Liver (tissue), 9 donors: Measurements from ENCODE around the gene CASTOR1. TPM values are rescaled to one million over a fixed set of nuclear protein-coding genes. Genes with fewer than 3 reads are reported as not detected.

ENCODE experiments used
- DNase-seq: peaks from one replicate; pipeline ENCODE4 v3.0.0-alpha.2; 2017; ENCODE audit warnings: low spot score
- H3K27ac ChIP-seq, 2 donors: one replicate each; pipeline ENCODE4 v1.7.0; 2013; ENCODE audit warnings: inconsistent platforms in 2 of 2, low read length in 2 of 2, control low read depth in 1 of 2, low read depth in 1 of 2, mild to moderate bottlenecking in 1 of 2
- H3K27me3 ChIP-seq, 4 donors: one replicate each; pipeline versions ENCODE4 v1.6.1 to v1.7.0; 2013; ENCODE audit warnings: low read length in 3 of 4, inconsistent platforms in 1 of 4, mild to moderate bottlenecking in 1 of 4, moderate library complexity in 1 of 4; ENCODE audit not compliant: control insufficient read depth in 4 of 4, insufficient read depth in 4 of 4
- H3K36me3 ChIP-seq, 4 donors: one replicate each; pipeline versions ENCODE4 v1.6.1 to v1.7.0; 2013; ENCODE audit warnings: low read length in 3 of 4, mild to moderate bottlenecking in 3 of 4, low read depth in 1 of 4, moderate library complexity in 1 of 4; ENCODE audit not compliant: control insufficient read depth in 4 of 4, insufficient read depth in 3 of 4
- H3K4me1 ChIP-seq, 4 donors: one replicate each; pipeline versions ENCODE4 v1.6.1 to v1.7.0; 2013; ENCODE audit warnings: low read length in 3 of 4, mild to moderate bottlenecking in 3 of 4, moderate library complexity in 1 of 4; ENCODE audit not compliant: control insufficient read depth in 4 of 4, insufficient read depth in 4 of 4
- H3K4me3 ChIP-seq, 3 donors: one replicate each; pipeline versions ENCODE4 v1.6.1 to v1.7.0; 2013; ENCODE audit warnings: low read length in 3 of 3, control low read depth in 1 of 3, low read depth in 1 of 3, mild to moderate bottlenecking in 1 of 3
- H3K9ac ChIP-seq, 2 donors: one replicate each; pipeline ENCODE4 v1.7.0; 2013; ENCODE audit warnings: low read length in 2 of 2, mild to moderate bottlenecking in 2 of 2, moderate library complexity in 2 of 2, control low read depth in 1 of 2, low read depth in 1 of 2
- H3K9me3 ChIP-seq, 4 donors: one replicate each; pipeline versions ENCODE4 v1.6.1 to v1.7.0; 2013; ENCODE audit warnings: low read length in 3 of 4; ENCODE audit not compliant: control insufficient read depth in 4 of 4
- EGR1 ChIP-seq, 2 donors: IDR thresholded peaks; 2 replicates each; pipeline ENCODE4 v1.6.1; 2016 to 2018; ENCODE audit warnings: antibody characterized with exemption in 2 of 2, low read depth in 2 of 2
- FOXA1 ChIP-seq: IDR thresholded peaks from 2 replicates; pipeline ENCODE4 v1.6.1; 2016; ENCODE audit warnings: antibody characterized with exemption
- FOXA2 ChIP-seq: IDR thresholded peaks from 2 replicates; pipeline ENCODE4 v1.6.1; 2016; ENCODE audit warnings: antibody characterized with exemption
- GABPA ChIP-seq, 2 donors: IDR thresholded peaks in 1 of 2; conservative IDR thresholded peaks in 1 of 2; 2 replicates each; pipeline ENCODE4 v1.6.1; 2016; ENCODE audit warnings: antibody characterized with exemption in 2 of 2, mild to moderate bottlenecking in 1 of 2, moderate library complexity in 1 of 2
- HNF4A ChIP-seq, 2 donors: conservative IDR thresholded peaks; 2 replicates each; pipeline ENCODE4 v1.6.1; 2016; ENCODE audit warnings: antibody characterized with exemption in 2 of 2, mild to moderate bottlenecking in 2 of 2
- HNF4G ChIP-seq: IDR thresholded peaks from 2 replicates; pipeline ENCODE4 v1.6.1; 2016; ENCODE audit warnings: antibody characterized with exemption
- JUND ChIP-seq, 2 donors: IDR thresholded peaks; 2 replicates each; pipeline ENCODE4 v1.6.1; 2016; ENCODE audit warnings: antibody characterized with exemption in 2 of 2
- NR2F2 ChIP-seq: IDR thresholded peaks from 2 replicates; pipeline ENCODE4 v1.6.1; 2016; ENCODE audit warnings: antibody characterized with exemption
- RXRA ChIP-seq, 2 donors: IDR thresholded peaks; 2 replicates each; pipeline ENCODE4 v1.6.1; 2017 to 2018; ENCODE audit warnings: antibody characterized with exemption in 2 of 2, mild to moderate bottlenecking in 1 of 2
- SP1 ChIP-seq: IDR thresholded peaks from 2 replicates; pipeline ENCODE4 v1.6.1; 2018; ENCODE audit warnings: antibody characterized with exemption, mild to moderate bottlenecking
- TAF1 ChIP-seq: conservative IDR thresholded peaks from 2 replicates; pipeline ENCODE4 v1.6.1; 2016; ENCODE audit warnings: antibody characterized with exemption, mild to moderate bottlenecking
- YY1 ChIP-seq: IDR thresholded peaks from 2 replicates; pipeline ENCODE4 v1.6.1; 2016; ENCODE audit warnings: antibody characterized with exemption, mild to moderate bottlenecking
- WGBS: extraction: QIAGEN DNeasy Blood & Tissue Kit; methylation state at CpG from one replicate; pipeline ENCODE4 v1.1.7; 2013; 5-methylcytosine and 5-hydroxymethylcytosine counted together
- polyA plus RNA-seq, 2 donors: library from polyadenylated mRNA; stranded (reverse) in 1 of 2; unstranded in 1 of 2; fragments of 200-250 nt in 1 of 2; fragments of >200 nt in 1 of 2; fragmentation: Nextera tagmentation in 1 of 2; extraction: Ambion mirVana in 1 of 2; gene quantifications; one replicate each; pipeline versions ENCODE4 v1.2.1 to v1.2.3, GENCODE V29; 2013 to 2015
- total RNA-seq, 2 donors: library from RNA; depleted of rRNA; stranded (reverse); fragments of >200 nt; gene quantifications; one replicate each; pipeline ENCODE4 v1.2.3, GENCODE V29; 2014
- TF ChIP-seq, protein P1 (sequence below): fragments of 150-350 bp; IDR thresholded peaks from 2 replicates; pipeline ENCODE4 v1.5.1; 2017; ENCODE audit warnings: improper control_type of control experiment, low read depth, low read length; ENCODE audit not compliant: missing input control
- TF ChIP-seq, protein P2 (sequence below): IDR thresholded peaks from 2 replicates; pipeline ENCODE4 v1.6.1; 2016; ENCODE audit warnings: antibody characterized with exemption, mild to moderate bottlenecking
- TF ChIP-seq, protein P3 (sequence below): IDR thresholded peaks from 2 replicates; pipeline ENCODE4 v1.6.1; 2016; ENCODE audit warnings: antibody characterized with exemption
- TF ChIP-seq, protein P4 (sequence below): IDR thresholded peaks from 2 replicates; pipeline ENCODE4 v1.6.1; 2016; ENCODE audit warnings: antibody characterized with exemption
- TF ChIP-seq, protein P5 (sequence below): IDR thresholded peaks from 2 replicates; pipeline ENCODE4 v1.6.1; 2016; ENCODE audit warnings: antibody characterized with exemption
- donor health status: healthy.
- donor health status: healthy.
- donor health status: healthy.
- donor health status: healthy.
- donor health status: healthy.

CASTOR1 gene
- total and polyA plus RNA-seq, 4 donors = 1.8 to 5.4 (median 2.4) TPM

DNA sequence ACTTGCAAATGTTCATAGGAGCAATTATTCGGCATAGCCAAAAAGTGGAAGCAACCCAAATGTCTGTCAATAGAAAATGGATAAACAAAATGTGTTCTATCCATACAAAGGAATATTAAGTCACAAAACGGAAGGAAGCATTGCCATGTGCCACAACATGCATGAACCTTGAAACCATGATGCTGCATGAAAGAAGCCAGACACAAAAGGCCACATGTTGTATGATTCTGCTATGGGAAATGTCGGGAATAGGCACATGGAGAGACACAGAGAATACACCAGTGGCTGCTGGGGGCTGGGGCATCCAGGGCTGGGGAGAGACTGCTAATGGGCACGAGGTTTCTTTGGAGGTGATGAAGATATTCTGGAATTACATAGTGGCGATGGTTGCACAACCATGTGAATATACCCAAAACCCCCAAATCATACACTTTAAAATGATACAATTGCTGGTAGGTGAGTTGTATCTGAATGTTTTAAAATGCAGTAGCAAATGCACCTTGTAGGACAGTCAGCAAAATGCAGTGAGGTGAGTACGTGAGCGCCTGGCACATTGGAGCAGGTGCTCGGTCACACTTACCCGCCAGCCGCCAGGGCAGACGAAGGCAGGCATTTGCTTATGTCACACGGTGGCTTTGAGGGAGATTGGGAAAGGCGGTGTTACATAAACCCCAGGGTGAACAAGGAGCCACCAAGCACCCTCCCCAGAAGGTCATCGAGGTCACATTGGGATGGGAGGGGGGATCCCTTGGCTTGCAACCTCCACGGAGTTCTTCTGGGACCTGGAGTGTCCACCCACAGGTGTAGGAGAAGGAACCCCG is 16.3 kb downstream of the CASTOR1 start (continued):
- TF ChIP-seq, protein P1, sequence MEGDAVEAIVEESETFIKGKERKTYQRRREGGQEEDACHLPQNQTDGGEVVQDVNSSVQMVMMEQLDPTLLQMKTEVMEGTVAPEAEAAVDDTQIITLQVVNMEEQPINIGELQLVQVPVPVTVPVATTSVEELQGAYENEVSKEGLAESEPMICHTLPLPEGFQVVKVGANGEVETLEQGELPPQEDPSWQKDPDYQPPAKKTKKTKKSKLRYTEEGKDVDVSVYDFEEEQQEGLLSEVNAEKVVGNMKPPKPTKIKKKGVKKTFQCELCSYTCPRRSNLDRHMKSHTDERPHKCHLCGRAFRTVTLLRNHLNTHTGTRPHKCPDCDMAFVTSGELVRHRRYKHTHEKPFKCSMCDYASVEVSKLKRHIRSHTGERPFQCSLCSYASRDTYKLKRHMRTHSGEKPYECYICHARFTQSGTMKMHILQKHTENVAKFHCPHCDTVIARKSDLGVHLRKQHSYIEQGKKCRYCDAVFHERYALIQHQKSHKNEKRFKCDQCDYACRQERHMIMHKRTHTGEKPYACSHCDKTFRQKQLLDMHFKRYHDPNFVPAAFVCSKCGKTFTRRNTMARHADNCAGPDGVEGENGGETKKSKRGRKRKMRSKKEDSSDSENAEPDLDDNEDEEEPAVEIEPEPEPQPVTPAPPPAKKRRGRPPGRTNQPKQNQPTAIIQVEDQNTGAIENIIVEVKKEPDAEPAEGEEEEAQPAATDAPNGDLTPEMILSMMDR = no peak
- TF ChIP-seq YY1 (no peak), EGR1 (IDR thresholded peaks at IDR 0.05; ENCODE audit: low read depth in 2 of 2) (no peak), HNF4A (conservative IDR thresholded peaks at IDR 0.05) (no peak)
- TF ChIP-seq, protein P2, sequence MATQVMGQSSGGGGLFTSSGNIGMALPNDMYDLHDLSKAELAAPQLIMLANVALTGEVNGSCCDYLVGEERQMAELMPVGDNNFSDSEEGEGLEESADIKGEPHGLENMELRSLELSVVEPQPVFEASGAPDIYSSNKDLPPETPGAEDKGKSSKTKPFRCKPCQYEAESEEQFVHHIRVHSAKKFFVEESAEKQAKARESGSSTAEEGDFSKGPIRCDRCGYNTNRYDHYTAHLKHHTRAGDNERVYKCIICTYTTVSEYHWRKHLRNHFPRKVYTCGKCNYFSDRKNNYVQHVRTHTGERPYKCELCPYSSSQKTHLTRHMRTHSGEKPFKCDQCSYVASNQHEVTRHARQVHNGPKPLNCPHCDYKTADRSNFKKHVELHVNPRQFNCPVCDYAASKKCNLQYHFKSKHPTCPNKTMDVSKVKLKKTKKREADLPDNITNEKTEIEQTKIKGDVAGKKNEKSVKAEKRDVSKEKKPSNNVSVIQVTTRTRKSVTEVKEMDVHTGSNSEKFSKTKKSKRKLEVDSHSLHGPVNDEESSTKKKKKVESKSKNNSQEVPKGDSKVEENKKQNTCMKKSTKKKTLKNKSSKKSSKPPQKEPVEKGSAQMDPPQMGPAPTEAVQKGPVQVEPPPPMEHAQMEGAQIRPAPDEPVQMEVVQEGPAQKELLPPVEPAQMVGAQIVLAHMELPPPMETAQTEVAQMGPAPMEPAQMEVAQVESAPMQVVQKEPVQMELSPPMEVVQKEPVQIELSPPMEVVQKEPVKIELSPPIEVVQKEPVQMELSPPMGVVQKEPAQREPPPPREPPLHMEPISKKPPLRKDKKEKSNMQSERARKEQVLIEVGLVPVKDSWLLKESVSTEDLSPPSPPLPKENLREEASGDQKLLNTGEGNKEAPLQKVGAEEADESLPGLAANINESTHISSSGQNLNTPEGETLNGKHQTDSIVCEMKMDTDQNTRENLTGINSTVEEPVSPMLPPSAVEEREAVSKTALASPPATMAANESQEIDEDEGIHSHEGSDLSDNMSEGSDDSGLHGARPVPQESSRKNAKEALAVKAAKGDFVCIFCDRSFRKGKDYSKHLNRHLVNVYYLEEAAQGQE = no peak

DNA sequence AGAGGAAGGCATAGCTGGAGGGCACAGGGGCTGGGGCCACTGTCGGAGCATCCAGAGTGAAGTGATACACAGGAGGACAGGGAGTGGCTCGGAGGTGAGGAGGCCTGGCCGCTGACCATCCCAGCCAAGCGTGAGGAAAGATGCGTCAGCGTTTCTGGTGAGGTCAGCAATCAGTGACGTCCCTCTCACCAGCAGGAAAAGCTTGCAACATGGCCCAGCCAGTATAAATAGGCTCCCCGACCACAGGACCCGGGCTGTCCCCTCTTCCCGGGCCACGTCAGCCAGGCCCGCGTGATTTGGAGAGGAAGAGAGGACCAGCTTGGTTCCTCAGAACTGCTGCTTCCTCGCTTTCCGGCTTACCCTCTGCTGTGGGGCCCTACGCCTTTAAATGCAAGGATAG is 18.5 kb downstream of the CASTOR1 start:
- Histone ChIP-seq H3K9ac (no peak overlapping the region), H3K9me3 (no peaks in the 10 kb centered on the region), H3K36me3 (no peaks in the 10 kb centered on the region), H3K27ac (peak overlapping the region in 1 of 2 donors; percentile 55), H3K27me3 (no peaks in the 10 kb centered on the region), H3K4me3 (no peak overlapping the region), H3K4me1 (no peaks in the 10 kb centered on the region)
- DNase-seq = no peak
- TF ChIP-seq, protein P3, sequence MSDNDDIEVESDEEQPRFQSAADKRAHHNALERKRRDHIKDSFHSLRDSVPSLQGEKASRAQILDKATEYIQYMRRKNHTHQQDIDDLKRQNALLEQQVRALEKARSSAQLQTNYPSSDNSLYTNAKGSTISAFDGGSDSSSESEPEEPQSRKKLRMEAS = no peak
- TF ChIP-seq, protein P4, sequence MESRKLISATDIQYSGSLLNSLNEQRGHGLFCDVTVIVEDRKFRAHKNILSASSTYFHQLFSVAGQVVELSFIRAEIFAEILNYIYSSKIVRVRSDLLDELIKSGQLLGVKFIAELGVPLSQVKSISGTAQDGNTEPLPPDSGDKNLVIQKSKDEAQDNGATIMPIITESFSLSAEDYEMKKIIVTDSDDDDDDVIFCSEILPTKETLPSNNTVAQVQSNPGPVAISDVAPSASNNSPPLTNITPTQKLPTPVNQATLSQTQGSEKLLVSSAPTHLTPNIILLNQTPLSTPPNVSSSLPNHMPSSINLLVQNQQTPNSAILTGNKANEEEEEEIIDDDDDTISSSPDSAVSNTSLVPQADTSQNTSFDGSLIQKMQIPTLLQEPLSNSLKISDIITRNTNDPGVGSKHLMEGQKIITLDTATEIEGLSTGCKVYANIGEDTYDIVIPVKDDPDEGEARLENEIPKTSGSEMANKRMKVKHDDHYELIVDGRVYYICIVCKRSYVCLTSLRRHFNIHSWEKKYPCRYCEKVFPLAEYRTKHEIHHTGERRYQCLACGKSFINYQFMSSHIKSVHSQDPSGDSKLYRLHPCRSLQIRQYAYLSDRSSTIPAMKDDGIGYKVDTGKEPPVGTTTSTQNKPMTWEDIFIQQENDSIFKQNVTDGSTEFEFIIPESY = no peak
- TF ChIP-seq HNF4G (no peak), EGR1 (IDR thresholded peaks at IDR 0.05; ENCODE audit: low read depth in 2 of 2) (no peak), JUND (IDR thresholded peaks at IDR 0.05) (no peak), FOXA1 (no peak), RXRA (IDR thresholded peaks at IDR 0.05) (no peak), HNF4A (conservative IDR thresholded peaks at IDR 0.05) (no peak), TAF1 (no peak), NR2F2 (no peak), YY1 (no peak), GABPA (IDR thresholded peaks at IDR 0.05 in 1 of 2, conservative IDR thresholded peaks at IDR 0.05 in 1 of 2) (no peak), FOXA2 (no peak), SP1 (no peak)
- TF ChIP-seq, protein P5, sequence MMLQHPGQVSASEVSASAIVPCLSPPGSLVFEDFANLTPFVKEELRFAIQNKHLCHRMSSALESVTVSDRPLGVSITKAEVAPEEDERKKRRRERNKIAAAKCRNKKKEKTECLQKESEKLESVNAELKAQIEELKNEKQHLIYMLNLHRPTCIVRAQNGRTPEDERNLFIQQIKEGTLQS = no peak
- TF ChIP-seq, protein P1 = no peak
- TF ChIP-seq, protein P2 = no peak
- WGBS = 77% methylated on average over 16 of the region's 16 CpGs
